HepG2 (cell line): ENCODE results near the gene HSPA1A. TPM values are rescaled to one million over a fixed set of nuclear protein-coding genes. Genes with fewer than 3 reads are reported as not detected.

Experiments used
- BRD4 ChIP-seq: sonication (generic); formaldehyde crosslinking; IDR thresholded peaks from 2 replicates; pipeline ENCODE4 v1.4.0; 2020; ENCODE audit warnings: missing genetic modification reagents
- polyA plus RNA-seq, 8 experiments: library from polyadenylated mRNA; depleted of rRNA in 3 of 8; stranded (reverse) in 7 of 8; unstranded in 1 of 8; fragments of >200 nt; fragmentation: Illumina TruSeq in 4 of 8; extraction: Trizol in 4 of 8; gene quantifications; 2 replicates each; pipeline versions ENCODE4 v1.2.1 to v1.2.3, GENCODE V29; 2011 to 2016; ENCODE audit warnings: low read depth in 4 of 8, missing spikeins in 1 of 8, mixed read lengths in 1 of 8; ENCODE audit not compliant: insufficient read depth in 1 of 8
- total RNA-seq, 5 experiments: library from RNA; depleted of rRNA; stranded (reverse); fragments of >200 nt; fragmentation: Illumina TruSeq; extraction: Trizol; gene quantifications; 2 replicates each; pipeline ENCODE4 v1.2.3, GENCODE V29; 2016; ENCODE audit warnings: low read depth in 1 of 5
- TF ChIP-seq, protein P1 (sequence below): sonication (generic); formaldehyde crosslinking; IDR thresholded peaks from 2 replicates; pipeline ENCODE4 v1.5.1; 2020; ENCODE audit warnings: mild to moderate bottlenecking, missing genetic modification reagents, moderate library complexity
- TF ChIP-seq, protein P2 (sequence below): sonication (generic); formaldehyde crosslinking; IDR thresholded peaks from 2 replicates; pipeline ENCODE4 v1.5.0; 2020; ENCODE audit warnings: mild to moderate bottlenecking, missing genetic modification reagents

HSPA1A gene
- total and polyA plus RNA-seq, 2 of the 13 experiments (the other 11 are each of a cell fraction or from before 2014, with no cell fraction given) = 44.5 to 85.0 TPM

DNA sequence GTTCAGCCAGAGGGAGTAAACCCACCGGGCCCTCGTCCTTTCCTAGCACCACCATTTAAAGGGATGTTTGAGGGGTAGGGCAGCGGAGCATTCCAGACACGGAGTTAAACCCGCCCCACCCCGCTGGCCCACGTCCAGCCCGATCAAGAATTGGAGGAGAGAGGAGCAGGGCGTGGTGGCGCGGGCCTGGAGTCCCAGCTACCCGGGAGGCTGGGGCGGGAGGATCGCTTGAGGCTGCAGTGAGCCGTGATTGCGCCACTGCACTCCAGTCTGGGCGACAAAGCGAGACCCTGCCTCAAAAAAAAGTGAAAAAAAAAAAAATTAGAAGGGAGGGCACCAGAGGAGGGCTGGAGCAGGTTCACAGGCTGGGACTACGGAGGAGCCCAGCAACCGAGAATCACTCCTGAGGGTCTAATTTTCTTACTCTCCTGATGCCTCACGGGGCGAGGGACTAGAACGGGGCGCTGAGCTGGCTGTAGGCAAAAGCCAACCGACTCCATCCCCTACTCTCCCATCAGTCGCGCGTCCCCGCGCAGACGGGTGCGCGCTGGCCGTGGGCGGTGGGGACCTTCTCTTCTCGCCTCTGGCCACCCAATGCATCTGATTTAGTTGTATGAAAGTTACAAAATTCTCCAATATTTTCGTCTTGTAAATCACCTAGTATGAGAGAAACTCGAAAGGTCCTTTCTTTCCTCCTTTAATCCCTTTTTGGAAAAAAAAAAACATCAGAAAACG is 6.1 kb downstream of the HSPA1A start (continued):
- TF ChIP-seq, protein P1, sequence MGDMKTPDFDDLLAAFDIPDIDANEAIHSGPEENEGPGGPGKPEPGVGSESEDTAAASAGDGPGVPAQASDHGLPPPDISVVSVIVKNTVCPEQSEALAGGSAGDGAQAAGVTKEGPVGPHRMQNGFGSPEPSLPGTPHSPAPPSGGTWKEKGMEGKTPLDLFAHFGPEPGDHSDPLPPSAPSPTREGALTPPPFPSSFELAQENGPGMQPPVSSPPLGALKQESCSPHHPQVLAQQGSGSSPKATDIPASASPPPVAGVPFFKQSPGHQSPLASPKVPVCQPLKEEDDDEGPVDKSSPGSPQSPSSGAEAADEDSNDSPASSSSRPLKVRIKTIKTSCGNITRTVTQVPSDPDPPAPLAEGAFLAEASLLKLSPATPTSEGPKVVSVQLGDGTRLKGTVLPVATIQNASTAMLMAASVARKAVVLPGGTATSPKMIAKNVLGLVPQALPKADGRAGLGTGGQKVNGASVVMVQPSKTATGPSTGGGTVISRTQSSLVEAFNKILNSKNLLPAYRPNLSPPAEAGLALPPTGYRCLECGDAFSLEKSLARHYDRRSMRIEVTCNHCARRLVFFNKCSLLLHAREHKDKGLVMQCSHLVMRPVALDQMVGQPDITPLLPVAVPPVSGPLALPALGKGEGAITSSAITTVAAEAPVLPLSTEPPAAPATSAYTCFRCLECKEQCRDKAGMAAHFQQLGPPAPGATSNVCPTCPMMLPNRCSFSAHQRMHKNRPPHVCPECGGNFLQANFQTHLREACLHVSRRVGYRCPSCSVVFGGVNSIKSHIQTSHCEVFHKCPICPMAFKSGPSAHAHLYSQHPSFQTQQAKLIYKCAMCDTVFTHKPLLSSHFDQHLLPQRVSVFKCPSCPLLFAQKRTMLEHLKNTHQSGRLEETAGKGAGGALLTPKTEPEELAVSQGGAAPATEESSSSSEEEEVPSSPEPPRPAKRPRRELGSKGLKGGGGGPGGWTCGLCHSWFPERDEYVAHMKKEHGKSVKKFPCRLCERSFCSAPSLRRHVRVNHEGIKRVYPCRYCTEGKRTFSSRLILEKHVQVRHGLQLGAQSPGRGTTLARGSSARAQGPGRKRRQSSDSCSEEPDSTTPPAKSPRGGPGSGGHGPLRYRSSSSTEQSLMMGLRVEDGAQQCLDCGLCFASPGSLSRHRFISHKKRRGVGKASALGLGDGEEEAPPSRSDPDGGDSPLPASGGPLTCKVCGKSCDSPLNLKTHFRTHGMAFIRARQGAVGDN (CRISPR knock-in tag) = peak; percentile 71
- TF ChIP-seq, protein P2, sequence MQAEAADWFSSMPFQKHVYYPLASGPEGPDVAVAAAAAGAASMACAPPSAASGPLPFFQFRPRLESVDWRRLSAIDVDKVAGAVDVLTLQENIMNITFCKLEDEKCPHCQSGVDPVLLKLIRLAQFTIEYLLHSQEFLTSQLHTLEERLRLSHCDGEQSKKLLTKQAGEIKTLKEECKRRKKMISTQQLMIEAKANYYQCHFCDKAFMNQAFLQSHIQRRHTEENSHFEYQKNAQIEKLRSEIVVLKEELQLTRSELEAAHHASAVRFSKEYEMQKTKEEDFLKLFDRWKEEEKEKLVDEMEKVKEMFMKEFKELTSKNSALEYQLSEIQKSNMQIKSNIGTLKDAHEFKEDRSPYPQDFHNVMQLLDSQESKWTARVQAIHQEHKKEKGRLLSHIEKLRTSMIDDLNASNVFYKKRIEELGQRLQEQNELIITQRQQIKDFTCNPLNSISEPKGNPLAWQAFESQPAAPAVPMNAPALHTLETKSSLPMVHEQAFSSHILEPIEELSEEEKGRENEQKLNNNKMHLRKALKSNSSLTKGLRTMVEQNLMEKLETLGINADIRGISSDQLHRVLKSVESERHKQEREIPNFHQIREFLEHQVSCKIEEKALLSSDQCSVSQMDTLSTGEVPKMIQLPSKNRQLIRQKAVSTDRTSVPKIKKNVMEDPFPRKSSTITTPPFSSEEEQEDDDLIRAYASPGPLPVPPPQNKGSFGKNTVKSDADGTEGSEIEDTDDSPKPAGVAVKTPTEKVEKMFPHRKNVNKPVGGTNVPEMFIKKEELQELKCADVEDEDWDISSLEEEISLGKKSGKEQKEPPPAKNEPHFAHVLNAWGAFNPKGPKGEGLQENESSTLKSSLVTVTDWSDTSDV (CRISPR knock-in tag) = peak; percentile 61; the same call in 1 of the 2 replicates
- TF ChIP-seq BRD4 = no peak
